ENCODE measurements around the gene RHOF. TPM values are rescaled to one million over a fixed set of nuclear protein-coding genes. Genes with fewer than 3 reads are reported as not detected.

The RHOF gene
- total RNA-seq, 1 experiment from 2014 or later: 71.8 TPM

GRCh38 chr12:121733849-121734248, 59.6 kb downstream of the RHOF start:
- in situ Hi-C loops (cut with HindIII; ENCODE audit: low pct_unique_long_range_greater_than_20kb, low sequenced_read_pairs) (no loop called here), intact Hi-C loops (cut with micrococcal nuclease; ENCODE audit: unreplicated experiment) (no loop called here)
- Histone ChIP-seq H3K27ac (ENCODE audit: low read length) (no peak overlapping the region), H3K27me3 (ENCODE audit: control insufficient read depth, insufficient read depth, low read length) (no peaks in the 10 kb centered on the region), H3K4me3 (ENCODE audit: low read depth in 2 of 2, low read length in 2 of 2) (no peak overlapping the region), H3K4me1 (ENCODE audit: control insufficient read depth, insufficient read depth, low read length) (no peaks in the 10 kb centered on the region), H3K36me3 (ENCODE audit: control insufficient read depth, insufficient read depth, low read length) (no peaks in the 10 kb centered on the region), H3K9me3 (ENCODE audit: control insufficient read depth, insufficient read depth, low read depth, low read length) (no peaks in the 10 kb centered on the region)
- DNase-seq (ENCODE audit: low read depth, low spot score) (no peak), ATAC-seq (no peak)
- BruUV-seq (replicated peaks): no TSS peak
- CTCF ChIA-PET: no interaction called here
- TF ChIP-seq, protein P1, sequence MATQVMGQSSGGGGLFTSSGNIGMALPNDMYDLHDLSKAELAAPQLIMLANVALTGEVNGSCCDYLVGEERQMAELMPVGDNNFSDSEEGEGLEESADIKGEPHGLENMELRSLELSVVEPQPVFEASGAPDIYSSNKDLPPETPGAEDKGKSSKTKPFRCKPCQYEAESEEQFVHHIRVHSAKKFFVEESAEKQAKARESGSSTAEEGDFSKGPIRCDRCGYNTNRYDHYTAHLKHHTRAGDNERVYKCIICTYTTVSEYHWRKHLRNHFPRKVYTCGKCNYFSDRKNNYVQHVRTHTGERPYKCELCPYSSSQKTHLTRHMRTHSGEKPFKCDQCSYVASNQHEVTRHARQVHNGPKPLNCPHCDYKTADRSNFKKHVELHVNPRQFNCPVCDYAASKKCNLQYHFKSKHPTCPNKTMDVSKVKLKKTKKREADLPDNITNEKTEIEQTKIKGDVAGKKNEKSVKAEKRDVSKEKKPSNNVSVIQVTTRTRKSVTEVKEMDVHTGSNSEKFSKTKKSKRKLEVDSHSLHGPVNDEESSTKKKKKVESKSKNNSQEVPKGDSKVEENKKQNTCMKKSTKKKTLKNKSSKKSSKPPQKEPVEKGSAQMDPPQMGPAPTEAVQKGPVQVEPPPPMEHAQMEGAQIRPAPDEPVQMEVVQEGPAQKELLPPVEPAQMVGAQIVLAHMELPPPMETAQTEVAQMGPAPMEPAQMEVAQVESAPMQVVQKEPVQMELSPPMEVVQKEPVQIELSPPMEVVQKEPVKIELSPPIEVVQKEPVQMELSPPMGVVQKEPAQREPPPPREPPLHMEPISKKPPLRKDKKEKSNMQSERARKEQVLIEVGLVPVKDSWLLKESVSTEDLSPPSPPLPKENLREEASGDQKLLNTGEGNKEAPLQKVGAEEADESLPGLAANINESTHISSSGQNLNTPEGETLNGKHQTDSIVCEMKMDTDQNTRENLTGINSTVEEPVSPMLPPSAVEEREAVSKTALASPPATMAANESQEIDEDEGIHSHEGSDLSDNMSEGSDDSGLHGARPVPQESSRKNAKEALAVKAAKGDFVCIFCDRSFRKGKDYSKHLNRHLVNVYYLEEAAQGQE (IDR thresholded peaks at IDR 0.05; ENCODE audit: insufficient read depth in 1 of 2, low read depth in 2 of 2, low read length in 1 of 2): no peak
- TF ChIP-seq, protein P2, sequence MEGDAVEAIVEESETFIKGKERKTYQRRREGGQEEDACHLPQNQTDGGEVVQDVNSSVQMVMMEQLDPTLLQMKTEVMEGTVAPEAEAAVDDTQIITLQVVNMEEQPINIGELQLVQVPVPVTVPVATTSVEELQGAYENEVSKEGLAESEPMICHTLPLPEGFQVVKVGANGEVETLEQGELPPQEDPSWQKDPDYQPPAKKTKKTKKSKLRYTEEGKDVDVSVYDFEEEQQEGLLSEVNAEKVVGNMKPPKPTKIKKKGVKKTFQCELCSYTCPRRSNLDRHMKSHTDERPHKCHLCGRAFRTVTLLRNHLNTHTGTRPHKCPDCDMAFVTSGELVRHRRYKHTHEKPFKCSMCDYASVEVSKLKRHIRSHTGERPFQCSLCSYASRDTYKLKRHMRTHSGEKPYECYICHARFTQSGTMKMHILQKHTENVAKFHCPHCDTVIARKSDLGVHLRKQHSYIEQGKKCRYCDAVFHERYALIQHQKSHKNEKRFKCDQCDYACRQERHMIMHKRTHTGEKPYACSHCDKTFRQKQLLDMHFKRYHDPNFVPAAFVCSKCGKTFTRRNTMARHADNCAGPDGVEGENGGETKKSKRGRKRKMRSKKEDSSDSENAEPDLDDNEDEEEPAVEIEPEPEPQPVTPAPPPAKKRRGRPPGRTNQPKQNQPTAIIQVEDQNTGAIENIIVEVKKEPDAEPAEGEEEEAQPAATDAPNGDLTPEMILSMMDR (IDR thresholded peaks at IDR 0.05): no peak
- TF ChIP-seq TCF7L2 (IDR thresholded peaks at IDR 0.05; ENCODE audit: low read depth, low read length): no peak
- no peak for TF ChIP-seq SIN3A (IDR thresholded peaks at IDR 0.05; ENCODE audit: borderline replicate concordance, insufficient read depth, low read depth, low read length)
- TF ChIP-seq POLR2AphosphoS5 (IDR thresholded peaks at IDR 0.05; ENCODE audit: low read depth, low read length): no peak
- POLR2A ChIA-PET: no interaction called here

DNA sequence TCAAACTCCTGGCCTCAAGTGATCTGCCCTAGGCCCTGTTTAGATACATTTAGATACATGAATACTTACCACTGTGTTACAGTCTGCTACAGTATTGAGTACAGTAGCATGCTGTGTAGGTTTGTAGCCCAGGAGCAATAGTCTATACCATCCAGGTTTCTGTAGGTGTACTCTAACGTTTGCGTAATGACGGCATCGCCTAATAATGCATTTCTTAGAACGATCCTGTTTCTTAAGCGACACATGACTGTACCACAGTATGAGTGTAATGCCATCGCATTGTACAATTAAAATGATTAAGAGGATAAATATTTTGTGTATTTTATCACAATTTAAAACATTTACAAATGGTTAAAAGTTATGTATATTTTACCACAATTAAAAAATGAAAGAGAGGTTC, 62.0 kb downstream of the RHOF start:
- no peak overlapping the region for H3K27ac ChIP-seq (ENCODE audit: low read length)
- H3K27me3 ChIP-seq (ENCODE audit: control insufficient read depth, insufficient read depth, low read length): no peaks in the 10 kb centered on the region
- no peaks in the 10 kb centered on the region for H3K4me1 ChIP-seq (ENCODE audit: control insufficient read depth, insufficient read depth, low read length)
- TF ChIP-seq, protein P1 (IDR thresholded peaks at IDR 0.05; ENCODE audit: insufficient read depth in 1 of 2, low read depth in 2 of 2, low read length in 1 of 2): no peak
- no peak for TF ChIP-seq TCF7L2 (IDR thresholded peaks at IDR 0.05; ENCODE audit: low read depth, low read length)
- TF ChIP-seq, protein P2 (IDR thresholded peaks at IDR 0.05): no peak
- no peak for TF ChIP-seq POLR2AphosphoS5 (IDR thresholded peaks at IDR 0.05; ENCODE audit: low read depth, low read length)
- TF ChIP-seq SIN3A (IDR thresholded peaks at IDR 0.05; ENCODE audit: borderline replicate concordance, insufficient read depth, low read depth, low read length): no peak
- ChIA-PET CTCF (no interaction called here), POLR2A (no interaction called here)
- in situ Hi-C loops (cut with HindIII; ENCODE audit: low pct_unique_long_range_greater_than_20kb, low sequenced_read_pairs): no loop called here
- H3K4me3 ChIP-seq (ENCODE audit: low read depth in 2 of 2, low read length in 2 of 2): no peak overlapping the region
- H3K9me3 ChIP-seq (ENCODE audit: control insufficient read depth, insufficient read depth, low read depth, low read length): no peaks in the 10 kb centered on the region
- no TSS peak for BruUV-seq (replicated peaks)
- H3K36me3 ChIP-seq (ENCODE audit: control insufficient read depth, insufficient read depth, low read length): no peaks in the 10 kb centered on the region
- no peak for DNase-seq (ENCODE audit: low read depth, low spot score)
- no peak for ATAC-seq
- intact Hi-C loops (cut with micrococcal nuclease; ENCODE audit: unreplicated experiment): no loop called here
